DMS79 treated with DMSO at 0.1 percent for 48 hours (cell line): ENCODE measurements around the gene ACTN4.
"Not testable (repeated sequence)": the region's sequence is repeated elsewhere in the genome, so short reads cannot be mapped to it uniquely, and the experiment has no call there.

Source experiments
- DNase-seq: peaks from one replicate; lab custom pipeline; 2025; lab: John Stamatoyannopoulos, UW

Gene ACTN4

GRCh38 chr19:38766276-38767047, 119.0 kb downstream of the ACTN4 start:
- DNase-seq = no peak

DNA sequence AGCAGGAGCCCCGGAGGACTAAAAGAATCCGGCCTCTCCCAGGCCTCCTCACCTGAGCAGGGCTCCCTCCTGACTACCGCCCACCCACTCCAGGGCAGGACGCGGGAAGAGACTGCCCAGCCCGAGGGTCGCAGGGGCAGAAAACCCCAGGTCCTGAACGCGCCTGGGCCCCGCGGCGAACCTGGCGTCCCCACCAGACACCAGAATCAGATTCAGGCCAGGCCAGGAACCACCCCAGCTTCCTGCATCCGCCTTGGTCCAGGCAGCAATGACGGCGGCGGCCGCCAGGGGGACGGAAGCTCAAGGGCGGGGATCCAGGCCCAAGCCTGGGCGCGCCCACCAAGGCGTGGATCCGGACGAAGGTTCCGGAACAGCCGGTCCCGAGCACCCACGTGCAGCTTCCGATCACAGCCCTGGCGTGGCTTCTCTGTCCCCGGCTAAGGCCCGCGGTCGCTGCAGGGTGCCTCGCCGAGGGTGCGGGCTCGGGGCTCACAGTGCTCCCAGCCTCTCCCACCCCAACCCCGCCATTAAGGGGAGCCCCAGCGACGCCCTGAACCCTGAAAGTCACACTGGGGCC, 122.3 kb downstream of the ACTN4 start:
- DNase-seq = no peak

DNA sequence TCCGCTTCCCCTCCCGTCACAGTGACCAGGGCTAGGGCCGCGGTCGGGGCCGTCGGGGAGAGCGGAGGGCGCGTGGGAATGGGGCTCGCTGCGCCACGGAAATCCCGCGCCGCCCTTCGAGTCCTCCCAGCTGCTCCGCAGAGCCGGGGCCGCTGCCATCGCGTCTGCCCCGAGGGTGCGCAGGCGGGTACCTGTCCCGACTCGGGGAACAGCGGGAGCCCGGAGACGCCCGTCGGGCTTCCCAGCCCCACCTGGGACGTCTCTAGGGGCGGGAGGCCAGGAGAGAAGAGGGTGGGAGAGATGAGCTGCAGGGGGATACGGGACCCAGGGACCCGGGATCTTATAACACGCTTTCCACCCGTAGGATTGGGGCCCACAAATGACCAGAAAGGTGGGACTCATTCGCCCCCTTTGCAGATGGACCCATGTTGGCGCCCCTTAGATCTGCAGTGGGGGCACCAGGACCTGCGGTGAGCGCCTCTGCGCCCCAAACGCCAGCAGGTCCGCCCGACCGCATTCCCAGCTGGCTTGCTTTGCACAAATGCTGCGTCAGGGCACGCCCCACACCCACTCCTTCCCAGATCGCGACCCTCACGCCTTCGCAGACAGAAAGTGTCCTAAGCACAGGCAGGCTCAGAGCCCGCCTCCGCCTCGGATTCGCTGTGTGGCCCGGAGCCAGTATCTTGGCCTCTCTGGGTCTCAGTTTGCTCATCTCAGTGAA, 122.9 kb downstream of the ACTN4 start:
- DNase-seq = not testable (repeated sequence)

DNA sequence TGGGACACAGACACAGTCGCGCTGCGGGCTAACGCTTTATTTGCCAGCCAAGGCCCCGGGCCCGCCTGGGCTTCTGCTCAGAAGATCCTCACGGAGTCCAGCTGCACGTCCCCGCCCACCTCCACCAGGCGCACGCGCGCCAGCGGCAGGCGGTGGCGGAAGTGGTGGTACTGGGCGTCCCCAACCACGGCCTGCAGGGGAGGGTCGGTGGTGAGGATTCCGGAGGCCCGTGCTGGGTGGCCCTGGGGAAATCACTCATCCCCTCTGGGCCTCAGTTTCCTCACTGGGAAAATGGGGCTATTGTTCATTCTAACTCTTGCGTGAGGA, 123.5 kb downstream of the ACTN4 start:
- not testable (repeated sequence) for DNase-seq

DNA sequence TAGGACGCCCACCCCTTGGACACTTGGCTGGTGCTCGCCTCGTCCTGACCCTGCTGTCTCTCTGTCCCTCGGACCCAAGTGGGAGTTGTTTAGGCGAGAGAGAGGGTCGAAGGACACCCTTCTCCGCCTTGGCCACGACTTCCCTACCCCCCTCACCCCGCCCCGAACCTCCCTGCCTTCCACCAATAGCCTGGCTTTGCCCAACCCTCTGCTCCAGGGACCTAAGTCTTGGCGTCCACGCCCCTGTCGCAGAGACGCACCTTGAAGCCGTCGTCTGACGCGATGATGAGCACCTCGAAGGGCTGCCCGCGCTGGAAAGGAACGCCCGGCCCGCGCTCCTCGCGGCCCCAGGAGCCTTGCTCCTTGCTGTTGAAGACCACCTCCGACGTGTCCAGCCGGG, 124.1 kb downstream of the ACTN4 start:
- DNase-seq = not testable (repeated sequence)

GRCh38 chr19:38773469-38774177, 126.2 kb downstream of the ACTN4 start, which contains the start of gene LGALS7:
Gene LGALS7 (minus strand): TSS chr19:38773517. CDS start chr19:38773492, 25 bp downstream.
- DNase-seq = no peak

DNA sequence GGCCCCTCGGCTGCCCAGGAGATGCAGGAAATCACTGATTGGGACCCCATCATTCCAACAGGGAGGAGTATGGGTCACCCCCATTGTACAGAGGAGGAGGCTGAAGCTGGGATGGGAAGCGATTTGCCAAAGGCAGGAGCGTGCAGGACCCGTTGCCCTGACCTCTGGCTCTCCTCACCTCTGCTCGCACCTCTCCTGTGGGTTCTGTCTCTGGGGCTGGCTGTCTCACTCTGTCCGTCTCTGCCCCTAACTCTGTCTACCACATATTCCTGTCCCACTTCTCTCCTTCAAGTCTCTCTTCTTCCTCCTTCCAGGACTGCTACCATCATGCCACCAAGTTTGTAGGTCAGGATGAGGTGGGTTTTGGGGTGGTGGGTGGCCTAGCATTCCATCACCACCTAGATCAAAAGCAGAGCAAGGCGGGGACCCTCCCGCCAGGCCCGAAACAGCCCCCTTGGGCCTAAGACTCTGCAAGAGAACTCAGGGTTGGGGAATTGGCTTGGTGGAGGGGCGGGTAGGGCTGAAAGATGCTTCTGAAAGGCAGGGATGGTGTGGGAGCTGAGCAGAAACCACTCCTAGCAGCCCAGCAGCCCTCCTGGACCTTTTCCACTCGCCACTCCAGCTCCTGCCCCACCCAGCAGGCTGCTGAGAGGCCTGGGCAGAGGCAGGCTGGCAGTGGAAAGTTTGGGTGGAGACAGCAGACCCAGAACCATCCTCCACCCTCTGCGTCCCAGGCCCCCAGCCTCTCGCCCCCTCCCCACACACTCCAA, 126.9 kb downstream of the ACTN4 start:
- DNase-seq = no peak

DNA sequence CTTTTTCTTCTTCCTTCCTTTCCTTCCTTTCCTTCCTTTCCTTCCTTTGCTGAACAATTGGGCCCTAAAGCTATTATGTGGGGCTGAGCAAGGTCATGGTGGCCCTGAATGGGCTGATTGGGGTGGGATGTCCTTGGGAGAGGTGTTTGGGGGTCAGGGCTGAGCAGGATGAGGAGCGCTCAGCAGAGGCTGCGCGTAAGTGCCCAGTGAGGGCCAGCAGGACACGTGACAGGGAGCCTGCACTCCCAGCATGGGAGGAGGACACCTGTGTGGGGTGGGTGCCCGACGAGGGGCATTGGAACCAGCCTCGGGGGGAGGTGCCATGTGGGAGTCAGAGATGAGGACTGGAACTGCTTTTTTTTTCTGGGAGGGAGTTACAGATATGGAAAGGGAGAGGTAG, 131.3 kb downstream of the ACTN4 start:
- DNase-seq = no peak

GRCh38 chr19:38780443-38780842, 133.0 kb downstream of the ACTN4 start:
- DNase-seq = no peak

- DNase-seq = no peak
Measured at GRCh38 chr19:38781058-38781457, 133.6 kb downstream of the ACTN4 start.
